ENCODE measurements around the gene MXRA7.
"Not testable (repeated sequence)": the region's sequence is repeated elsewhere in the genome, so short reads cannot be mapped to it uniquely, and the experiment has no call there.

DNA sequence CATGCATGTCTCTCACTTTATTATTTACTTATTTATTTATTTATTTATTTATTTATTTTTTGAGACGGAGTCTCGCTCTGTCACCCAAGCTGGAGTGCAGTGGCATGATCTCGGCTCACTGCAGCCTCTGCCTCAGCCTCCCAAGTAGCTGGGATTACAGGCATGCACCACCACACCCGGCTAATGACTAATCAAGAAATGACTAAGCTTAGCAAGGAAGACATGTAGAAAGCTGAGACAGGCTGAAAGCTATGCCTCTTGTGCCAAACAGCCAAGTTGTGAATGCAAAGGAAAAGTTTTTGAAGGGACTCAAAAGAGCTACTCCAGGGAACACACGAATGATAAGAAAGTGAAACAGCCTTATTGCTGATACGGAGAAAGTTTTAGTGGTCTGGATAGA is 35.0 kb upstream of the MXRA7 start:
- not testable (repeated sequence) for TF ChIP-seq CTCF (conservative IDR thresholded peaks at IDR 0.05); ZFX (IDR thresholded peaks at IDR 0.05)
